Effector CD8-positive, alpha-beta T cell (primary cell): ENCODE results near the gene CMIP.

Experiments used
- DNase-seq: peaks from one replicate; lab custom pipeline; 2025; lab: John Stamatoyannopoulos, UW

CMIP gene

GRCh38 chr16:81447383-81448101 lies 2.9 kb downstream of the CMIP start:
- DNase-seq, result no peak

- no peak for DNase-seq
Observed at GRCh38 chr16:81448154-81449131, 3.8 kb downstream of the CMIP start.

- no peak for DNase-seq
Observed at GRCh38 chr16:81449241-81449640, 4.6 kb downstream of the CMIP start.

GRCh38 chr16:81449899-81450608 lies 5.4 kb downstream of the CMIP start:
- DNase-seq, result no peak

DNA sequence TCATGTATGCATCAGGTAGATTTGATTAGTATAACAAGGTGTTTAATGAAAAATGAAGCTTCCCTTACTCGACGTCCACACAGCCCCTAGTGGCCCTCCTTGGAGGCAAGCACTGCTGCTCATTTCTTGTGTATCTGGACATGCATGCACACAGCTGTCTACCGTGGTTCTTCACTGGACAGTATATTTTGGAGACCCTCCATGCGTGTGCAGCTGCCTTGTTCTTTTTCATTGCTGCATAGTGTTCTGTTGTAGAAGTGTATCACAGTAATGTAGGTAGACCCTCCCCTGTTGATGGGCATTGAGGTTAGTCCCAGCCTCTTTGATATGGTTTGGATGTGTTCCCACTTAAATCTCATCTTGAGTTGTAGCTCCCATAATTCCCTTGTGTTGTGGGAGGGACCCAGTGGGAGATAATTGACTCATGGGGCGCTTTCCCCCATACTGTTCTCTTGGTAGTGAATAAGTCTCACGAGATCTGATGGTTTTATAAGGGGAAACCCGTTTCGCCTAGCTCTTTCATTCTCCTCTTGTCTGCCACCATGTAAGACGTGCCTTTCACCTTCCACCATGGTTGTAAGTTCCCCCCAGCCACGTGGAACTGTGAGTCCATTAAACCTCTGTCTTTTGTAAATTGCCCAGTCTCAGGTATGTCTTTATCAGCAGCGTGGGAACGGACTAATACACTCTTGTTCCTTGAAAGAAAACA lies 6.3 kb downstream of the CMIP start:
- no peak for DNase-seq

DNA sequence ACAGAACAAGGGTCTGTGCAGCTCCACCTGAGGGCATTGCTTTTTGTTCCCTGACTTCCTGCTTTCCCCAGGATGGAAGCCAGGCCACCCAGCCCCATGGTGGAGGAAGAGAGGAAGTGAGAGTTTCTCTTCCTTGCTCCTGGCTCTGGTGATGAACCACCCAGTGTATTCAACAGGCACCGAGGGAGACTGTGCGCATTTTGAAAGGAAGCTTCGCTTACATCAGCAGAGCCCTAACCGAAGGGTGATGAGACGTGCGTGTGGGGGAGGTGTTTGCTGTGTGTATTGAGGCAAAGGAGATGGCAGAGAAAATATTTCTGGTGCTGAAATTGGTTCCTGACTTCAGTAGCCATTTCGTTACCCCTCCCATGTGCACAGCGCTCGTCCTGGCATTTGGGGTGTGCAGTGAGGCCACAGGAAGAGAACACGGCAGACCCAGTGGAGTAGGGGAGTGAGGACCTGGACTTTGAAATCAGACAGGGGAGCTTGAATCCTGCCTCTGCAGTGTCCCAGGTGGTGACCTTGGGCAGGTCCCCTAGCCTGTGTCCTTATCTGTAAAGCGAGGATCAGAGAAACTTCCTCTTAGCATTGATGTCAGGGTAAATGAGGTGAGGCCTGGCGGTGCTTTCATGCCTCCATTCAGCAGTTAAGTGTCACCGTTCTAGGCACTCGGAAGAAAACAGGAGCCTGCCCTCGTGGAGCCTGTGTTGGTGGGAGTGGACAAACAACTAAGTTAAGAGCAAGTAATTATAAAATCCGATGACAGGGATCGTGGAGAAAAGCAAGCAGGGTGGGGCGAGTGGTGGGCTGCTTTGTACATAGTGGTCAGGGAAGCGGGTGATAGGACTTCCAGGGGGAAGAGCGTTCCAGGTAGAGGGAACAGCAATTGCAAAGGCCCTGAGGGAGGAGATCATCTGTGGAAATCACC lies 7.4 kb downstream of the CMIP start:
- DNase-seq, result no peak

DNA sequence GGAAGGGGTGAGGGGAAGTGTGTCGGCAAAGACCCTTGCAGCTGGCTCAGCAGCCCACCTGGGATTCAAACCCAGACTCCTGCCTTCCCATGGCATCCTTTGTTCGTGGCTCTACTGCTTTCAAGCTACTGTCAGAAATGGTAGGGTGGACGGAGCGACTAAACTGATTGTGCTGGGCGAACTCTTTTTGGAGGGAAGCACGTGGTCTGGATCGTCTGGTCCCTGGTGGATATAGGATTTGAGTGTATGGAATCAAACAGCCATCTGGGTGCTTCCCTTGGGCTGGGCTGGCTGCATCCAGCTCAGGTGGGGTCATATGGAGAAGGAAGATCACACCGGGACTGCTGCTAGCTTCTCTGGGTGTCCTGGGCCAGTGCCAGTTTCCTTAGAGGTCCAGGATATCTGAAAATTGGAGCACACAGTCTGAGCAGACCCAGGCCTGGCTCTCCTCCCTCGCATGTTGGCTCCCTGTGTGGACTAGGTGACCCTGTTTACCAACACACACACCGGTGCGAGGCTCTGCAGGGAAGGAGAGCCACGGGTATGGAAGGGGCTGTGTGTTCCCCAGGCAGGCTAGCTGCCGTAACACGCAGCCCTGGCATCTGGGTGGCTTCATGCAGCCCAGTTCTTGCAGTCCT lies 8.6 kb downstream of the CMIP start:
- no peak for DNase-seq

GRCh38 chr16:81454044-81454443 lies 9.4 kb downstream of the CMIP start:
- no peak for DNase-seq

GRCh38 chr16:81455006-81455405 lies 10.4 kb downstream of the CMIP start:
- no peak for DNase-seq

DNA sequence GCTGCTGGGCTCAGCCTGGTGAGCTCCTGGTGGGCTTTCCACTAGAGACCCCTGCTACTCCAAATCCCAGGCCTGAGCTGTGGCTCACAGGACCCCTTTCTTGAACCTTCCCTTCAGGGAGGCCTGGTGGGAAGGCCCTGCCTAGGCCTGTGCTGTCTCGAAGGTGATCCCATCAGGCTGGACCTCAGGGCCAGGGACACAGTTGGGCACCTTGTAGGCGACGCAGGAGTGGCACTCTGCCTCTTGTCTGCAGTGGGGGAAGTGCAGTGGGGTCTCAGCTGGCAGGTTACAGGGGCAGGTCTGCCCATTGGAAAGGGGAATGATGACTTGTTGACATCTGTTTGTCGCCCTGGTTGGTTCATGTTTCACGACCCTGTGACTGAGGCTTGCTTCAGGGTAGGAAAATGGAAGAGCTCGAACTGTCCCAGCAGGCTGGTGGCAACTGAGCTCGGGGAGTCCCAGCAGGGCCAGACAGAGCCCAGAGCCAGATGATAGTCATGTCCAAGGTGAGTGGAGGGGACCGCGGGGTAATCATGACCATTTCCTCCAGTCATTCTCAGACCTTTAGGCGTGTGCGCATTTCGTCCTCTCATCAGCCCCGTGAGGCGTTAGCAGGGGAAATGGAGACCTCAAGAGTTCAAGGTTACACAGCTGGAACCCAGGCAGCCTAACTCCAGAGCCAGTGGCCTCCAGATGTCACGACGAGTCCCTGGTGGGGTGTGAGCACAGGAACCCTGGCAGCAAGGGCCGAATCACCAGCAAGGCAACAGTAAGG lies 11.3 kb downstream of the CMIP start:
- DNase-seq, result no peak

- no peak for DNase-seq
Observed at GRCh38 chr16:81456523-81457325, 12.1 kb downstream of the CMIP start.

GRCh38 chr16:81457326-81458133 lies 12.9 kb downstream of the CMIP start:
- no peak for DNase-seq

GRCh38 chr16:81458149-81458669 lies 13.6 kb downstream of the CMIP start:
- no peak for DNase-seq

DNA sequence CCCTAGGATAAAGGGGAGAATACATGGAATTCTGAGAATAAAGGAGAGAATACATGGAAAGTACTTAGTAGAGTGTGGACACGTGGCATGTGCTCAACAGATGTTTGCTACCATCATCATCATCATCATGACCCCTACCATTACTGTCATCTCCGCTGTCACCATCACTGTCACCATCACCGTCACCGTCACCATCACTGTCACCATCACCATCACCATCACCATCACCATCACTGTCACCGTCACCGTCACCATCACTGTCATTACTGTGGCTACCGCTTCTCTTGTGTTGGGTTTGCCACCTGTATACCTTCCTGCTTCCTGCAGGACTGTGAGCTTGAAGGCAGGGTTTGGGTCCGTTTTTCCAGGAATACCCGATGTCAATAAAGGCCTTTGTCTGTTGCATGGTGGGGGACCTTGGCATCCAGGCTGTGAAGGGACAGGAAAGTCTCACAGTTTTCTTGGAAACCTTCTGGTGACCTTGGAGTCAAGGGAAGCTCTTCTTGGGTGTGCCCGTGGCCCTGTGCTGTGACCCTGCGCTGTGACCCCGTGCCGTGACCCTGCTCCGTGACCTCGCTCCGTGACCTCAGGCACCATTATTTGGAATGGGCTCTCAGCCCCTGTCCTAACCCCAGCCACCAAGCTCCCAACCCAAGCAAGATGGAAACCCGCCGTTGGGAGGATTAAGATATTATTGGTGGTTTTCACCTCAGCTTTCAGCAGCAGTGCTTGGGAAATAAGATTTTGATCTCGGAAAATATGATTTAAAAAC lies 14.4 kb downstream of the CMIP start:
- no peak for DNase-seq

GRCh38 chr16:81460075-81460474 lies 15.5 kb downstream of the CMIP start:
- DNase-seq, result no peak

- DNase-seq, result no peak
Observed at GRCh38 chr16:81461243-81461642, 16.6 kb downstream of the CMIP start.

DNA sequence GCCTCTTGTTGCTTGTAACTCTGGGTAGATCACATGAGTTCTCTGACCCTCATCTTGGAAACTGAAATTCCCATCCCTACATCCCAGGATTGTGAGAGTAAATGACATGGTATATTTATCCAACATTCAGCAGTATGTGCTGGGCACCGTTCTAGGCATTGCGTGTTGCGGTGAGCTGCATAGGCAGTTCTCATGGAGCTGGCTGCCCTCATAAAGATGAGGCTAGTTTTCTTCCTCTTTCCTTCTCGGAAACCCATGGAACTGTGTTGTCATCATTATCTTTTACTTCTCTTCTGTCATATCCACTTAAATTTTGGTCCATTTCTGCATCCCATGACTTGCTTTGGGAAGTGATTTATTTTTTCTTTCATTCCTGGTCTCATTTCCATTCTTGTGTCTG lies 17.2 kb downstream of the CMIP start:
- DNase-seq, result no peak
